NB4 (cell line): Measurements from ENCODE around the gene TENT5A.

Experiments
- POLR2A ChIP-seq: IDR thresholded peaks from 2 replicates; pipeline ENCODE4 v1.6.1; 2011; ENCODE audit warnings: mild to moderate bottlenecking; ENCODE audit not compliant: insufficient read length; ENCODE audit errors: extremely low read depth
- TF ChIP-seq, protein P1 (sequence below): IDR thresholded peaks from one replicate; pipeline ENCODE4 v1.5.1; 2012; ENCODE audit warnings: low read depth, low read length

DNA sequence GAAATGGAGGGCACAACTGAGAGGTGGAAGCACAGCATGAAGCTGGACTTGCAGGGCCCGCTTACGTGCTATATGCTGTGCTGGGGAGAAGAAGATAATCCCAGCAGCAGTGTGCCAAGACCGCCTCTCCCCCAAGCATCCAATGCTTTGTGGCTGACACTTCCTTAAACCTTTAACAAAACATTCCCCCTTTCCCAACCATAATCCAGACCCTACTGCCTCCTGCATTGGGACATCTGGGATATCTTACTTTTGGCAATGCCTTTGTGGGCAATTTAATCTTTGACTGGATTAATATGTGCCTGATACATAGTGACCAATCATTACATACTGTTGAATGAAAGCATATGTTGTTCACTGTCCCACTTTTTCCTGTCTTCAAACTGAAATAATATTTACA lies 3.1 kb upstream of the TENT5A start:
- TF ChIP-seq, protein P1, sequence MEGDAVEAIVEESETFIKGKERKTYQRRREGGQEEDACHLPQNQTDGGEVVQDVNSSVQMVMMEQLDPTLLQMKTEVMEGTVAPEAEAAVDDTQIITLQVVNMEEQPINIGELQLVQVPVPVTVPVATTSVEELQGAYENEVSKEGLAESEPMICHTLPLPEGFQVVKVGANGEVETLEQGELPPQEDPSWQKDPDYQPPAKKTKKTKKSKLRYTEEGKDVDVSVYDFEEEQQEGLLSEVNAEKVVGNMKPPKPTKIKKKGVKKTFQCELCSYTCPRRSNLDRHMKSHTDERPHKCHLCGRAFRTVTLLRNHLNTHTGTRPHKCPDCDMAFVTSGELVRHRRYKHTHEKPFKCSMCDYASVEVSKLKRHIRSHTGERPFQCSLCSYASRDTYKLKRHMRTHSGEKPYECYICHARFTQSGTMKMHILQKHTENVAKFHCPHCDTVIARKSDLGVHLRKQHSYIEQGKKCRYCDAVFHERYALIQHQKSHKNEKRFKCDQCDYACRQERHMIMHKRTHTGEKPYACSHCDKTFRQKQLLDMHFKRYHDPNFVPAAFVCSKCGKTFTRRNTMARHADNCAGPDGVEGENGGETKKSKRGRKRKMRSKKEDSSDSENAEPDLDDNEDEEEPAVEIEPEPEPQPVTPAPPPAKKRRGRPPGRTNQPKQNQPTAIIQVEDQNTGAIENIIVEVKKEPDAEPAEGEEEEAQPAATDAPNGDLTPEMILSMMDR: no peak
- no peak for TF ChIP-seq POLR2A
